GM18499 (cell line): ENCODE results near the gene FAM131B.

Experiments
- ATAC-seq: cut with Tn5 transposase; IDR thresholded peaks from one replicate; pipeline ENCODE4 v1.9.1; 2021; ENCODE audit warnings: moderate number of reproducible peaks; ENCODE audit not compliant: insufficient read depth, unreplicated experiment

The FAM131B gene

DNA sequence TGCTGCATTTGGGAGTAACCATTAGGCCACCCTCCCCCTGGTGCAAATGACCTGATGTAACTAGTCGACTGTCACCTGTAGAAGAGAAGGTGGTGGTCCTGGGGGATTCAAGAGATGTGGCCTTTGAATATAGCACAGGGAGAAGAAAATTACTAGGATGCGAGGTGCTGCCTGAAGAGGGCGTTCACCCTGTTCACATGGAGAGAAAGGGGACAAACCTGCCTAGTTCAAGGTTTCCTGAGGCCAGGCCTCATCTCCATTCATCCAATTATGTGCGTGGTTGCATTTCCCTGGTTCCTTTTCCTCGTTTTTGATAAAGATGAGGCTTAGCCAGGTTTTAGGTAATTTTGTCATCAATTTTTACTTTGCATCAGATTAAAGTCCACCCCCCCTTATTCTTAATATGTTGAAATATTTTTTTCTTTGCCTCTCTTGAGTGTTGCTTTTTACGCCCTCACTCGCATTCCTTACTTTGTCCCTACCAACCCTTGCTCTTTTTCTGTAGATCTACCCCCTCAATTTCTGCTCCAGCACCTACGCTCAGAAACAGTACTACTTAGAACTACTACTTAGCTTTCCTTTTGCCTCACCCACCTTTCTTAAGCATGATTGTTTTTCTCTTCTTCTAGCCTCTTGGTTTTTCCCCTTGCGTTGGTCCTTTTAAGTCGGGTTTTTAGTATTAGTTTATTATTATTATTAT, 32.9 kb downstream of the FAM131B start:
- ATAC-seq = no peak

GRCh38 chr7:143327903-143328302, 34.6 kb downstream of the FAM131B start:
- peak; percentile 81 for ATAC-seq

GRCh38 chr7:143325240-143325639, 37.3 kb downstream of the FAM131B start:
- no peak for ATAC-seq

- ATAC-seq = no peak
These were observed 38.9 kb downstream of the FAM131B start for GRCh38 chr7:143323653-143324052.

DNA sequence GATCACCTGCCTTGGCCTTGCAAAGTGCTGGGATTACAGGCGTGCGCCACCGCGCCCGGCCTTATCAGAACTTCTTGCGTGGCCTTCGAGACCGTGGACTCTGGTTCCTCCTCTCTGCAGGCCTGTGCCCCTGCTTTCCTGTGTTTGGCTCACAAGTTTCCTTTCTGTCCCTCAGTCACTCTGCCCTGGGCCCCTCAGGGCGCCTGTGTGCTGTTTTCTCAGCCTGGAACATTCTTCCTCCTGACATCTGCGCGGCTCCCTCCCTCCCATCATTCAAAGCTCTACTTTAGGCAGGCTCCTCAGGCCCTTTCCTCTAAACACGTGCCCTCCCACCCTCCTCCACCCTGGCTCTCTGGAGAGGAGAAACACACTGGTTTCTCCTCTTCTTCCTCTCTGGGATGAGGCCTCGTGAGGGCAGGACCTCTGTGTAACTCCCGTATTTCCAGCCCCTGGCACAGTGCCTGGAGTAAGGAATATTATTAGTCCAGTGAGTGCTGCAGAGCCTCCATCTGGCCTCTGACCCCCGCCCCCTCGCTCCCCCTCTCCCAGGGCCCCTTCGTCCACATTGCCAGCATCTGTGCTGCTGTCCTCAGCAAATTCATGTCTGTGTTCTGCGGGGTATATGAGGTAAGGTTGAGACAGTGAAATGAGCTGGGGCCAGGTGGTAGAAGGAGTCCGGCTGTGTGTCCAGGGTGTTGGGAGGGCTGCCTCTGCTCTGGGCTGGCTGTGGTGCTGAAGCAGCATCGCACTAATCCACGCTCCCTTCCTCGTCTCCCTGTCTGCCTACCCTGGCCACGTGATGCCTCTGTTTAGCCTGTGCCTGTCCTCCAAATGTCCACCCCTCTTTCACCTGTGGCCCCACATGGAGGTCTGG, 39.5 kb downstream of the FAM131B start:
- ATAC-seq = no peak

DNA sequence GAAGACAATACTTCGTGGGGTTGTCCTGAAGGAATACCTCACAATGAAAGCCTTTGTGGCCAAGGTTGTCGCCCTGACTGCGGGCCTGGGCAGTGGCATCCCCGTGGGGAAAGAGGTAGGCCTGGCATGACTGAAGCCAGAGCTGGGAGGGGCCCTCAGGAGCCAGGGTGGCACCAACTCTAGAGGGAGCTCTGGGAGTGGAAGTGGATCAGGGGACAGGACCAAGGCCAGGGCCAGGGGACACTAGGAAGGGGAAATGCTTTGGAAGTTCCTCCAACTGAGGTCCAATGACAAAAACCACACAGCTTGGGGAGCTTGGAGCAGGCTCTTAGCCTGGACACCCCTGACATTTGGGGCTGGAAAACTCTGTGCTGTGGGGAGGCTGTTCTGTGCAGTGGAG, 40.8 kb downstream of the FAM131B start:
- ATAC-seq = no peak

DNA sequence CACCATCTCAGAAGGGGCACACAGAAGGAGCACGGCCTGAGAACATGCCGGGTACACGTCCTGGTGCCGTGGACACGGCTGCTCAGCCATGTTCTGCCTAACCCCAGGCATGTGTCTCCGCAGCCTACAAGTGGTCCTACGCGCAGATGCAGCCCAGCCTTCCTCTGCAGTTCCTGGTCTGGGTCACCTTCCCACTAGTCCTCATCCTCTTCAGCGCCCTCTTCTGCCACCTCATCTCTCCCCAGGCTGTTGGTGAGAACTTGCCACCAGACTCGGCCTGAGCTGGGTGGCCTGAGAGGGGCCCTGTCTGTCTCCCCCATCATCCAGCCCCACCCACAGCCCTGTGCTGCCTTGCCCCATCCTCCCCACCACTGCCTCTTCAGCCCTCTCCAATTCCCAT, 41.3 kb downstream of the FAM131B start:
- ATAC-seq = no peak

DNA sequence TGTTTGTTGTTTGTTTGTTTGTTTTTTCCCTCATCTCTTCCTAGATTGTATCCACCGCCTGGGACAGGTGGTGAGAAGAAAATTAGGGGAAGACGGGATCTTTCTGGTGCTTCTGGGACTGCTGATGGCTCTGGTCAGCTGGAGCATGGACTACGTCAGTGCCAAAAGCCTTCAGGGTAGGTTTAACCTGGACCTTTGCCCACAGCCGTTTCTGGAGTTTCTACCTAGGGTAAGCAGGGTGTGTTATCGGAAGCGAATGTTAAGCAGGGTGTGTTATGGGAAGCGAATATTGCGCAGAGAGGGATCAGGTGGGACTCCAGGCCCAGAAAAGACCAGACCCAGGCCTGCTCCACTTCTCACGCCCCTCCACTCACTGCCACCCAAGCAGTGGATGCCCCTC, 41.9 kb downstream of the FAM131B start:
- no peak for ATAC-seq

- no peak for ATAC-seq
These were observed 43.9 kb downstream of the FAM131B start for GRCh38 chr7:143318661-143319060.

DNA sequence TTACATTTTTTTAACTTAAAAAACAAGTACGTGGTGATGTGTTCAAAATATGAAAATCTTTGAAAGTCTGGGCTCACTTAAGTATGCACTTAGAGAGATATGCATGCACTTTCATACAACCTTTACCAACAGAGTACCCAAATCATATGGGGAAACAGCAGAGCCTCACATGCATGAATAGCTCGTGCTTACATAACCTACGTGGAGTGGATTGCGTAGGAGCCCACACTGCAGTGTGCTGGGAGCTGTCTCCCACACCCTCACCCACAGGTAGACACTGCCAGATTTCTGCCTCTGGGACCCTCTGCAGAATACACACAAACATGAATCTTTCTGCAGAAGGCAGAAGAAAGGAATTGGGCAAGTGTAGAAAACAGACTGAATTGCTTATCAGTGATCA, 46.0 kb downstream of the FAM131B start:
- no peak for ATAC-seq

DNA sequence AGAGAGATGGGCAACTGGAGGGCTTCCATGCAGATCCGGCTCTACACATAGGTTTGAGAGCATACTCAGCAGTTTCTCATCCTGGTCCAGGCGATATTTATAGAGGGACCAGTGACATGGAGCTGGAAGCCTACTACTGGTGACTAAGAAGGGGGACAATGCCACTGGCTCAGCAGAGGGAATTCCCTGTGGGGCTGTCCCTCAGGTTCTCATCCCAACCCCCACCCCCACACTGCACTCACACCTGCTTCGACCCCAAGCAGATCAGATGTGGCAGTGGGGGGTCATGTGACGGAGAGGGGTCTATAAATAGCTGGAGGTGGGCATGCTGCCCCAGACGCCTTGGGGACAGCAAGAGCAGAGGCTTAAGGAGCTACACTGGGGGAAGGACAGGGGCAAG, 46.7 kb downstream of the FAM131B start, which contains the start of gene CLCN1:
Gene CLCN1, plus strand, starts transcription at position 336 of the 400 bp plus-strand sequence. CDS start 102 bp downstream, outside the sequence.
- ATAC-seq = no peak

DNA sequence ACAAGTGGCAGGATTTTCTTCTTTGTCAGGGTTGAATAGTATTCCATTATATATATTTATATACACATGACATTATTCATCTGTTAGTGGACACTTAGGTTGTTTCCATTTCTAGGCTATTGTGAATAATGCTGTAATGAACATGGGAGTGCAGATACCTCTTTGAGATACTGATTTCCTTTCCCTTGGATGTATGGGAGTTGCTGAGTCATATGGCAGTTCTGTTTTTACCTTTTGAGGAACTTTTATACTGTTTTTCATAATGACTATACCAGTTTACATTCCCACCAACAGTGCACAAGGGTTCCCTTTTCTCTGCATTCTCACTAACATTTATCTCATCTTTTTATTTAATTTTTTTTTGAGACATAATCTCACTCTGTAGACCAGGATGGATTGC, 48.4 kb downstream of the FAM131B start:
- no peak for ATAC-seq

DNA sequence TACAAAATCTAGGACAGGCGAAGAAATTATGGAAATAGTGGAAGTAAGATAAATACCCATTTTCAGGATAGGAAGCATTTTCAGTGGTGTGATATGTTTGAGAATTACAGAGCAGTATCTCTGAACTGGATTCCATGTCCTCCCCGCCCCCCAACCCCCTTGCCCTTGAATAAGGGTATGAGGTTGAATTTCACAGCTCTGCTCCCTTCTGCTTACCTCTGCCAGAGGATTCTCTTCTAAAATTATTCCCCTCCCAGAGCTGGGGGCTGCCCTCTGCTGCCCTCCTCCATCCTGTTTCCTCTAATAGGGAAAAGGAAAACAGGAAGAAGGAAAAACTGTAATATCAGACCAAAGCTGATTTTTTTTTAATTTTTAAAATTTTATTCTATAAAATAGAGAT, 53.9 kb downstream of the FAM131B start:
- ATAC-seq = no peak

DNA sequence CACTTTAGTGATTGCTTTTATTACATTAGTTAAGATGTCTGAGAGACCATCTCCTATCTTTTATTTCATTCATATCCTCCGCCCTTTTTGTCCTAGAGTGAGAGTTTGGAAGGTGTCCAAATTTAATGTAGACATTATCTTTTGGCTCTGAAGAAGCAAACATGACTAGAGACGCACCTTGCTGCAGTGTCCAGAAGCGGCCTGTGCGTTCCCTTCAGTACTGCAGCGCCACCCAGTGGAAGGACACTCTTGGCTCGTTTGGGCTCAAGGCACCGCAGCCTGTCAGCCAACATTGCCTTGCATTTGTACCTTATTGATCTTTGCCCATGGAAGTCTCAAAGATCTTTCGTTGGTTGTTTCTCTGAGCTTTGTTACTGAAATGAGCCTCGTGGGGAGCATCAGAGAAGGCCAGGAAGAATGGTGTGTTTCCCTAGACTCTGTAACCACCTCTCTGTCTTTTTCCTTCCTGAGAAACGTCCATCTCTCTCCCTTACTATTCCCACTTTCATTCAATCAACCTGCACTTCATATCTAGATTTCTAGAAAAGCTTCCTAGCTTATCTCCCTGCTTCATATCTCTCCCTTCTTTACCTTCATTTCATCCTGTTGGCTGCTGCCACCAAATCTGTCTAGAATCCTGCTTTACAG, 57.0 kb downstream of the FAM131B start:
- no peak for ATAC-seq

DNA sequence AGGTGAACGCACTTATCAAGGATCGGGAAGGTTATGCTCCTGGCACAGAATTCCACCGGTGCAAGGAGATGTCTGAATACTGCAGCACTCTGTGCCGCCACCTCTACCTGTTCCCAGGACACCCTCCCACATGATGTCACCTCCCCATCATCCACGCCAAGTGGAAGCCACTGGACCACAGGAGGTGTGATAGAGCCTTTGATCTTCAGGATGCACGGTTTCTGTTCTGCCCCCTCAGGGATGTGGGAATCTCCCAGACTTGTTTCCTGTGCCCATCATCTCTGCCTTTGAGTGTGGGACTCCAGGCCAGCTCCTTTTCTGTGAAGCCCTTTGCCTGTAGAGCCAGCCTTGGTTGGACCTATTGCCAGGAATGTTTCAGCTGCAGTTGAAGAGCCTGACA, 57.6 kb downstream of the FAM131B start:
- no peak for ATAC-seq

GRCh38 chr7:143303733-143304132, 58.8 kb downstream of the FAM131B start:
- no peak for ATAC-seq
